GM12872 (cell line): ENCODE measurements around the gene GPRC5B.

ENCODE experiments used
- TF ChIP-seq, protein P1 (sequence below): IDR thresholded peaks from 3 replicates; pipeline ENCODE4 v1.5.1; 2011; ENCODE audit warnings: low read depth, mild to moderate bottlenecking, low read length, moderate library complexity; ENCODE audit not compliant: insufficient read depth

Gene GPRC5B

DNA sequence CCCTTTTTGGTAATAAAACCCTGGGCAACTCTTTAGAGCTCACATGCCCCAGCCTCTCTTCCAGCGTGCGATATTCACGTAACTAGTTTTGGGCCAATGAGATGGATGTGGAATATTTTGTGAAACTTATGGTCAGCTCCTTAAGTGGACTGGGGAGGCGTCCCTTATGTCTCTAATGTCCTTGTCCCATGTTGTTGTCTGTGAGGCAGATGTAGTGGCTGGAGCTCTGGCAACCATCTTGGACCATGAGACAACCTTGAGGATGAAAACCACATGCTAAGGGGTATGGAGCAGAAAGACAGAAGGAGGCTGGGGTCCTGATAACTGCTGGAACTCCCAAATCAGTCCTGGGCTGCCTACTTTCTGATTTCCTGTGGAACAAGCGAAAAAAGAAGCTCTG is 31.4 kb upstream of the GPRC5B start:
- TF ChIP-seq, protein P1, sequence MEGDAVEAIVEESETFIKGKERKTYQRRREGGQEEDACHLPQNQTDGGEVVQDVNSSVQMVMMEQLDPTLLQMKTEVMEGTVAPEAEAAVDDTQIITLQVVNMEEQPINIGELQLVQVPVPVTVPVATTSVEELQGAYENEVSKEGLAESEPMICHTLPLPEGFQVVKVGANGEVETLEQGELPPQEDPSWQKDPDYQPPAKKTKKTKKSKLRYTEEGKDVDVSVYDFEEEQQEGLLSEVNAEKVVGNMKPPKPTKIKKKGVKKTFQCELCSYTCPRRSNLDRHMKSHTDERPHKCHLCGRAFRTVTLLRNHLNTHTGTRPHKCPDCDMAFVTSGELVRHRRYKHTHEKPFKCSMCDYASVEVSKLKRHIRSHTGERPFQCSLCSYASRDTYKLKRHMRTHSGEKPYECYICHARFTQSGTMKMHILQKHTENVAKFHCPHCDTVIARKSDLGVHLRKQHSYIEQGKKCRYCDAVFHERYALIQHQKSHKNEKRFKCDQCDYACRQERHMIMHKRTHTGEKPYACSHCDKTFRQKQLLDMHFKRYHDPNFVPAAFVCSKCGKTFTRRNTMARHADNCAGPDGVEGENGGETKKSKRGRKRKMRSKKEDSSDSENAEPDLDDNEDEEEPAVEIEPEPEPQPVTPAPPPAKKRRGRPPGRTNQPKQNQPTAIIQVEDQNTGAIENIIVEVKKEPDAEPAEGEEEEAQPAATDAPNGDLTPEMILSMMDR = no peak

DNA sequence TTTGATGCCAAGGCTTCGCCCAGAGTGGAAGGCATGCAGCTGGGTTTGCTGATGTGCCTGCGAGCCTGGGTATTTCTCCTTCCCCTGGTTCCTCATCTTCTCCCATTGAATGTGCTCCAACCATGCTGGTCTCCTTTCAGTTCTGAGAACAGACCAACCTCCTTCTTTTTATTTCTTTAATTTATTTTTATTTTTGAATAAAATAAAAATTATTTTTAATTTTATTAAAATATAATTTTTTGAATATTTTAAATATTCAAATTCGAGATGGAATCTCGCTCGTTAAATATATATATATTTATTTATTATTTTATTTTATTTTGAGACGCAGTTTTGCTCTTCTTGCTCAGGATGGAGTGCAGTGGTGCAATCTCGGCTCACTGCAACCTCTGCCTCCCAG is 30.2 kb upstream of the GPRC5B start:
- TF ChIP-seq, protein P1 = no peak

DNA sequence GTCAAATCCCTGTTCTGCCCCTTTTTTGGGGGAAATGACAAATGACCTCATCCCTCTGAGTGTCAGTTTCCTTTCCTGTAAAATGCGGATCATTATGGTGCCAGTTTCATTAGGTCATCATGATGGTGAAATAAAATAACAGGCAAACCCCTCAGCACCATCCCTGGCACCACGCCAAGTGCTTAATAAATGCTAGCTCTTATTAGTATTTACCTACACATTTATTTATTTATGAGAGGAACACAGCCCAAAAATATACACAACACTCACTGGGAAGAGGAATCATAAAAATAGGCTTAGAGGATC is 28.6 kb upstream of the GPRC5B start:
- TF ChIP-seq, protein P1 = no peak

DNA sequence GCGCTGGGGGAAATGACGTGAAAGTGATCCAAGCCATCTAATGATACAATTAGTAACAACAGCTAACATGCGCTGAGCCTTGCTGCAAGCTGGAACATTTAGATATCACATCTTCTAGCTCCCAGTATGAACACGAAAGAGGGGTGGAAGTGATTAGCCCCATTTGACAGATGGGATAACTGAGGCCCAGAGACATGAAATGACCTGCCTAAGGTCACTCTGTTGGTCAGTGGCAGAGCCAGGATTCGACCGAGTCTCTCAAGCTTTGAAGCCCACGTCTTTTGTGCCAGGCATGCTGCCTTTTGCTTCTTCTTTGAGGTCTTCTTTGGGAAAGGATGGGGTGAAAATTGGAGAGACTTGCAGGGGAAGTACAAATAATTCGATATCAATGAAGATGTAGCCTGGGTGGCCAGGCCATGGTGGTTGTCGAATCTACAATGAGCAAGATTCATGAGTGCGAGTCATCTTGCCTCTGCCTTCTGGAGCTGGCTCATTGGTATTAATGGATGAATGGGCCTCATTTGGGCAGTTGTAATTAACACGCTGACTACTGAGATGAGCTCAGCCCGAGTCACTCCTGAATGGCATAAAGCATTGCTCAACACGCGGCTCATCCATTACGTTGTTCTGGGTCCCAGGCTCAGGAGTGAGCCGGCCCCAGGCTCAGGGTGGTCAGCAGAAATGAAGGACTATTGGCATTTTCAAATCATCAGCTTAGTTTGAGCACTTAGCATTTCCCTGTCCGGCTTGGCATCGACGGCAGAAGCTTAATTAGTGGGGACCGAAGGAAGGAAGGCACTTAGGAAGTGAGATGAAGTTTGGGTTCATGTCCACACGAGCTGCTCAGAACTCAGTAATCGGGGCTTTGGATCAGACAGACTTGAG is 28.0 kb upstream of the GPRC5B start:
- TF ChIP-seq, protein P1 = no peak

DNA sequence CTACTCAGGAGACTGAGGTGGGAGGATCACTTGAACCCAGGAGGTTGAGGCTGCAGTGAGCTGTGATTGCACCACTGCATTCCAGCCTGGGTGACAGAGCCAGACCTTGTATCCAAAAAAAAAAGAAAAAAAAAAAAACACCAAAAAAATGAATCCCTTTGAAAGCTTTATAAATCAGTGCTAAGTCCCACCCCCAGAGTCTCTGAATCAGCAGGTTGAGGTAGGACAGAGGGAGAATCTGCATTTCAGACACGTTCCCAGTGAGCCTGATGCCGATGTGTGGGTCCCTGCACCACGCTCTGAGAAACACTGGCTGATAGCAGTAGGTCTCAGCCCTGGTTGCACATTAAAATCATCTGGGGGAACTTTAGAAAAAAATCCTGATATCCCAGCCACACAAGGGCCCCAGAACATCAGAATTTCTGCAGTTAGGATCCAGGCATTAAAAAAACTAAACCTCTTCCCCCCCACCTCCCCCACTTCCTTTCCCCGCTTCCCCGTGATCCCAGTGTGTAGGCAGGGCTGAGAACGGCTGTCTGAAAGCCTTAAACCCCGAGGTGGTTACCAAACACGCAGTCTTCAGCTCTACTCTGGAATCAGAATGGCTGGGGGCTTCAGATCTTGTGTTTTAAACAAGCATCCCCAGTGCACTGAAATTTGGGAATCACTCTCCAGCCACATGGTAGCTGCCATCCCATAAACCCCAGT is 27.3 kb upstream of the GPRC5B start:
- TF ChIP-seq, protein P1 = no peak

DNA sequence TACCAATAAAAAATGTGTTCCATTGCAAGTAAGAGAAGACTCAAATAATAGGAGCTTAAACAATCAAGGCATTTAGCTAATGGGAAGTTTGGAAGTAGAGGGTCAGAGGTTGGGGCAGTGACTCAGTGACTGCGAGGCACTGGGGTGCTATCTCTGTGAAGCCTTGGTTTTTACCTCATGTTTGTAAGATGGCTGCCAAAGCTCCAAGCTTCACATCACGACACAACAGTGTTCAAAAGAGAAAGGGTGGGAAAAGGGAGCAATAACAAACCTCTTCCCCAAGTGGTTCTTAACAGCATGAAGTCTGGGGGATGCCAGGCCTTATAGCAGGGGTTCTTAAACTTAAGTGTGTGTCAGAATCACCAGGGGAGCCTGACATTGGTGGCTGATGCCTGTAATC is 26.6 kb upstream of the GPRC5B start:
- TF ChIP-seq, protein P1 = no peak

DNA sequence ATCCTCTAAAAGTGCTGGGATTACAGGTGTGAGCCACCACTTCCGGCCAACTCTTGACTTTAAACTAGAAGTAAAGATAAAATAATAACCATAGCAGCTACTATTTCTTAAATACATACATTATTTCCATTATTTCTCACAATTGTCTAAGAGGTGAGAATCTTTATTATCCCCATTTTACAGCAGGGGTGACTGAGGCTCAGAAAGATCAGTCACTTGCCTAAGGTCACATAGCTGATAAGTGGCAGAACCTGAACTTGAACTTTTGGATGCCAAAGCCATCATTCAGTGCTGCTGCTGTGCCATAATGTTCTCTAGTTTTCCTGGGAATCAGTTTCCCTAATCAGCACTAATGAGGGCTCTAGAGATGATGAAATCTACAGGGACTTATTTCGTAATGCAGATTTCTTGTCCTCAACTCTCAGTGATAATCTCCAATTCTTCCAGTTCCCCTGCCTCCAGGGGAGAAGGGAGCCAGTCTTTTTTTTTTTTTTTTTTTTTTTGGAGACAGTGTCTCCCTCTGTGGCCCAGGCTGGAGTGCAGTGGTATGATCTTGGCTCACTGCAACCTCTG is 25.2 kb upstream of the GPRC5B start:
- TF ChIP-seq, protein P1 = no peak
